ENCODE data around the gene CCDC171.

The CCDC171 gene

DNA sequence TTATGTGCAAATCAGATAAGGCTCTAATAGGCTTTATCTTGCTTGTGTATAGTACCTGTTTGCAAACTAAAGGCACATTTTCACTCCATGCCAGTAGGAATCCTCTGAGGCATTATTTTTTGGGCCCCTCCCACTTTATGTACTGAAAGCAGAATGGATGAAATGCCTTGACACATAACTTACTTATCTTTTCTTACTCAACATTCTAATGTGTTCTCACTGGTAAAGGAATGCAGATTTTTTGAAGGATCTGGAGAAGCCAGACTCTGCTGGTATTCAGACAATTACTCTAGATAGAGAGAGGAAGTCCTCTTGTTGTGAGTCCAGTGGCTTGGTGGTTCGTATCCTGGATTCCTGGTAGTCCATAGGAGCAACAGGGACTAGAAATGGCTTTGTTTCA, 336.7 kb downstream of the CCDC171 start:
- no peak for DNase-seq

DNA sequence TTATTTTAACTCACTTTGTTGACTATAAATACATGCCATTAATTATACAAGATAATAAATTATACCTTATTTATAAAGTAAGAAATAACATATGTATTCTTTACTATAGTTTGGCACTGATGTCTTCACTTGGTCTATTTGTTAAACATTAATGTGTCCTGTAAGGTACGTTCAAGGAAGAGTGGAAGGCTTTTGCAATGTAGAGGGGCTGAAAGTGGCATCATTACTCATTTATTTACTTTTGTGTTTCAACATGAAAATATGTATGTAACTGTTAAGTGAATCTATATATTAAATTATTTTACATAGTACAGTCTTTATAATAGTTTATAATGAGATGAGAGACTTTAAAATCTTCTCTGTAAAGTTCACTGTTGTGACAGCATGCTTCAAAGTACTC, 348.7 kb downstream of the CCDC171 start:
- no peak for DNase-seq

DNA sequence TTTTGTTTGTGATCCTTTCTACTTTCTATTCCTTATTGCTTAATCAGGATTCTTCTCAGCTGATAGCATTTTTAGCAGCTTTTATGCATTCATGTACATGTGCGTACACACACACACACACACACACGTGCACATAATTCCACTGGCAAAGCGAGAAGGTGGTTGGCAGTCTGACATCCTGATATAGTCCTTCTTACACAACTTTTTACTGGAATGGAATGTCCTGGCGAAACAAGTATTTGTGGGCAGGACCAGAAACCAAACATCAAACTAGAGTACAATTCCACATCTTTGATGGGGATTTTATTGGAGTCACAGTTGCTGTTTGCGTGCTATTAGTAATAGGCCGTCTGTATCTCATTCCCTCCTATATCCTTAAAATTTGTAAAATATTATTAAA, 356.5 kb downstream of the CCDC171 start:
- DNase-seq = no peak

DNA sequence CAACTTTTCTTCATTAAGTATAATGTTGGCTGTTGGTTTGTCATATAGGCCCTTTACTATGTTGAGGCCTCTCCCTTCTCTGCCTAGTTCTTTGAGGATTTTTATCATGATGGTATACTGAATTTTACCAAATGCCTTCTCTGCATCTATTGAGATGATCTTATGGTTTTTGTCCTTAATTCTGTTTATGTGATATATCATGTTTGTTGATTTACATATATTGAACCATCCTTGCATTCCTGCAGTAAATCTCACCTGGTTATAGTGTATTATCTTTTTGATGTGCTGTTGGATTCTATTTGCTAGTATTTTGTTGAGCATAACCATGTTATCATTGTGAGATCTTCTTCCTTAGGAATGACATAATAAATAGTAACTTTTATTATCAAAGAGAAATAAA, 362.9 kb downstream of the CCDC171 start:
- DNase-seq = no peak

DNA sequence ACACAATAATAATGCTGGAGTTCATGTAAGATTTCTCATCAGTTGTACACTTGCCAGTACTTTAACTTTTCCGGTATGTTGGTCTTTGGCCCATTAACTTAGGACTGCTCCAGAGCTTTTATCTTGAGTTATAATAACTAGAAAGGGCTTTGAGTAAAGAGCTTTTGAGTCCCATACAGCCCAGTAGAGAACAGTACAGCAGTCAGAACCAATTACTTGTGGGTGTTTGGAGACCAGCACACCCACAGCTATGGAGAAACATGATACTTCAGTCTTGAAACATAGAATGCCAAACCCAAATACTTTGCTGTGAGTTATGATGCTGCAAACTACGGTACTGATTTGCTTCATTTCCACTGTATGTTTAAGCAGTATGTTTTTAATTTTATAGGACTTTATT, 374.3 kb downstream of the CCDC171 start:
- DNase-seq = no peak

DNA sequence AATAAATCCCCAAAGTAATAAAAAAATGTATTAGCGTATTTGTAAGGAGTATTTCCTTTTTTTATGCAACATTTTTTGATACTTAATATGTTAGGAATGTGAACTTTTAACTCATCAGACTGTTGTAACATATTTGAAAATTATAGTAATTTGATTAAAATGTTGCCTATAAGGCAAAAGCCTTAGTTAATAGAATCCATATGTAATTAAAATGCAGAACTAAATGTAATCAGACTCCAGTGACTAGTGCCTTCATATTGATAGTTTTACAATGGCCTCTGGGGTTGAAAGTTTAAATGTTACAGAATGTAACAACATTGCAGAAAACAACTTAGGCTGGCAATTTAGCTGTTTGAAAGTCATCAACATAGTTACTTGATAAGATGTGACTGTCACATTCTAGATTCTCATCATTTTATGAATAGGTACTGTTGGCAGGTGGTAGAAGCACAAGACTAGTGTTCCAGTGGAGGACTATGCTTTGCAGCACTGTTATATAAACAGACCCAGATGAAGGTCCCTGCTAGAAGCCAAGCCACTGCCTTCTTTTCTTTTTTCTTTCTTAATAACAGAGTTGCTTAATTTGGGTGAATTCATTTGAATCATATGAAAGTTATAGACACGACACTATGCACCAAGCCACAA, 382.9 kb downstream of the CCDC171 start:
- DNase-seq = no peak

DNA sequence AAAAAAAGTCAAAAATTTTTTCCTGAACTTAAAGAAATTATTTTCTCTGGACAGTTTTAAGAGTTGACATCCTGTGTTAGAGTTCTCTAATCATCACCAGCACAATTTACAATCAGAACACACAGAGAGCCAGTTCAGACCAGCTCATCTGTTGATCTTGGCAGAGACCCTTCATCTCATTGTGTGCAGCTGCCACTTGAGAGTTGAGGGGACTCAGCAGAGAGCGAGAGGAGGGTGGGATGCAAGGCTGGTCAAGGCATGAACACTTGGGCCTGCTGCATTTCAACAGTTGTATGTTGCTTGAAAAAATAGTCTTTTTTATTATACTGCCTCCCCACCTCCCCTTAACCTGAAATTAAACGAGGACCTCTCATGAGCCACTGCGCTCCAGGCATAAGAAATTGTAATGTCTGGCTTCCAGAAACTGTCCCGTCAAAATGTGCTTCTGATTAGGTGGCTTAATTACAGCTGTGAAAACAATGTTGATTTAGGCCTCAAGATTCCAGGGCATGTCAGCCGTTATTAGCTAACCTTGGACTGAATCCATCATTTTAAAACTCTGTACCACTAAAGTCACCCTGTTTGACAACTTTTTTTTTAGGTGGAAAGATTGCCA, 383.6 kb downstream of the CCDC171 start:
- no peak for DNase-seq

DNA sequence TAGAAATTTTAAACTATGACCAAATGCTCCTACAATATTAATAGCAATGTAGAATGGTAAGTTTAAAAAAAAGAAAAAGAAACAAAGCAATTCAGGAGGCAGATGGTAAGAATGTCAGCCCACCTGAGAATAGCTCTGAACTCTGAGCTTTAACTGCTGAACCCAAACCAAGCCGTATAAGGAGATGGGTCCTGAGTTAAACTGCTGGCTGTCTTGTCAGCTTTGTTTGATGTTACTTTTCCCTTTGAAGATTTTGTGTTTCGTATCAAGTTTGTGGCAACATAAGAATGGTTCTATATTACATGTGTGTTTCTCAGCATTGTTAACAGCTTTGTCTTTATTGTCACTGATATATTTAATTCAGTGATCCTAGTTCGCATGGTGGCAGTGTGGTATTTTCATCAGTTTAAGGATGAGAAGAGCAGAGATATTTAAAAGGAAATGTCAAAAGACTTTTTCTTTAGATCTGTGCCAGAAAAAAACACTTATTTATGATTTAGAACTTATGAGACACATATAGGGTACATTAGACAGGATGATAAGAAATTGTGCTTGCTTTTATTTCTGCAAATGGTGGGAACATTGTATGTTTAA, 390.1 kb downstream of the CCDC171 start:
- DNase-seq = no peak

DNA sequence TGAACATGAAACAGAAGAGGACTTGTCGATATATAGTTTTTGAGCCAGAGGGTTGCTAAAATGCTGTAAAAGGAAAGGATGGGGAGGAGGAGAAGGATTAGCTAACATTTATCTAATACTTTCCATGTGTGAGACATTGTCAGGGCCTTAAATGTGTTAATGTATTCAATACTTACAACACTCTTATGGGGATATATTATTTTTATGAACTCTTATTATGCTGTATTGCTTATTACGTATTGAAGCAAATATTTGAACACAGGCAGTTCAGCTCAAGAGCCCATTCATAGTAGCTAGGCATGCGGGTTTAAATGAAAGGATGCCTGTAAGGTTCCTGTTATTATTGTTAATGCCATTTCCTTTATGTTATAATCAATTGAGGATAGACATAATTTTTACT, 391.5 kb downstream of the CCDC171 start:
- DNase-seq = no peak

DNA sequence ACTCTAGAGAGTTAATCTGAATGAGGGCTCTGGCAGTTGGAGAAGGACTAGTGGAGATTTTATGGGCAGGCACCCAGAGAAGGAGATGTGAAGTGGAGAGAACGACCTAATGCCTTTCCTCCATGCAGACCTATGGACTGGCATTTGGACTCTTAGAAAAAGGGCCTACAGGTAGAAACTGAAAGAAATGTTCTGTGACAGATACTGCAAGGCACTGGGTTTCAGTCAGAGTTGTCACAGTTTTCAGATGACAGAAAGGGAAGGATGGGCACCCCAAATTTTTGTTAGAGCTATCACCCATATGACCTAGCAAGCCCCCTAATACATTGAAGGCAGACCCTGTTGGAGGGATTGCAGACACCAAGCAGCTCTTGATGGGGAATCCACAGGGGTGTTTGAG, 406.8 kb downstream of the CCDC171 start:
- DNase-seq = no peak

DNA sequence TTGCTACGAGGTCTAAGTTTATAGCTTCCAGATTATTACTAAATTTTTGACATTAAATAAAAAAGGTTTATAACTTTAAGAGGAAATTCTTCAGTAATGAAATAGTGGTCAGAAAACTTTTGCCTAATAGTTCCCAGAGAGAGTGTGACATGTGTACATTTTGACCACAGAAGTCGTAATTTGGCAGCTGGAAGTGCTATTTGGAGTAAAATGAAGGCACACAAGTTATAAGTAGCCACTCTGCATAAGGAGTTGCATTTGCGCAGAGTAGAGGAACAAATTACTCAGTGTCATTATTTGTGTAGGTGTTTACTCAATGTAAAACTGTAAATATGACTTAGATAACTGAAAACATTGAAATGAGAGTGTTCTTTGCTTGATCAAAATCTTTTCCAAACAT, 408.4 kb downstream of the CCDC171 start:
- DNase-seq = no peak

DNA sequence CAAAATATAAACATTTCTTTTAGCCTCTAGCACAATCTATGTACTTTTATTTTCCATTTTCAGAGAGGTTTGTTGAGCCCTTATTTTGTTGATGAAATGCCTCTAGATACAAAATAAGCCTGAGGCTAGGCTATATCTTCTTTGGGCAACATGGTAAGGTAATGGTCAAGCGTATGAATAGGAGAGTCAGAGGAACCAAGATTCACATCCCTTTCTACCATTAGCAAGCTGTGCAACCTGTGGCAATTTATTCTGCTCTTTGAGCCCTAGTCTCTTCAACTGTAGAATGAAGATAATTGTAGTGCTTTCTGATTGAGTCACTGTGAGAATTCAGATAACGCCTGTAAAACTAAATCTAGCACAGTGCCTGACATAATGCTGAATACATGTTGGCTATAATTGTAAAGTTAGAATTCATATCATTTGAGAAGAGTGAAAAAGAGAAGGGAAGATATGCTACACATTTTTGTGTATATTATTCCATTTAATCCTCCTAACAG, 412.5 kb downstream of the CCDC171 start:
- DNase-seq = no peak

DNA sequence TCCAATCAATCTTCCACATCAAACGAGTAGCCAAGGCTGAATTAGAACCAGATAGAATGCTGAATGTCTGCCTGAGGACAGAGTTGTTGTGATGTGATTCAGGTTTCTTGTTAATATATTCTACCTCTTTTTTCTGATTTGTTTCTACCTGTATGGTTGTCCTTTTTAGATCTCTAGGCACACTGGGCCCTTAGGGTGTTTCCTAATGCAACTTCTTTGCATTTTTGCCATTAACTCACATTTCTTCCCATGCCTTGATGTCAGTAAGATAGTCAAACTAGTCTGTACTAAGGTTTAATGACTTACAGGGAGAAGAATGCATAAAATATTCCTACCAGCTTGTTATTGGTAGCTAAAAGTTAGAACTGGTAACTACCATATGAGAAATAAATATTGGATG, 413.6 kb downstream of the CCDC171 start:
- DNase-seq = no peak

DNA sequence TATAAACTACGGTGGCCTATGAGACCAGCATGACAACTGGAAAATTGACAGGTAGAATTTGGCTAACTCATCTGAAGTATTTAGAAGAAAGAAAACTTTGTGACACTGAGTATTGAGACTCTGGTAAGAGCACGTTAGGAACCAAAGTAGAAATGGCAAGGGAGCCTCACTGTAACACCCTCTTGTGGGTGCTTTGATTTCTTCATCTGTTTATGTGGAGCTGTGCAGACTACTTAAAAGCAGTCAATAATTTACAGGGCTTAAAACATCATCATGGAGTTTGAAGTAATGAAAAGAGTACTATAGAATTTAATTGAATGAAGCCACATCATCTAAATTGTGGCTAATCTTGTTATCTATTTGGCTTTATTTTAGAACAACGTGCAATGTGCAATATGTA, 414.2 kb downstream of the CCDC171 start:
- DNase-seq = no peak

DNA sequence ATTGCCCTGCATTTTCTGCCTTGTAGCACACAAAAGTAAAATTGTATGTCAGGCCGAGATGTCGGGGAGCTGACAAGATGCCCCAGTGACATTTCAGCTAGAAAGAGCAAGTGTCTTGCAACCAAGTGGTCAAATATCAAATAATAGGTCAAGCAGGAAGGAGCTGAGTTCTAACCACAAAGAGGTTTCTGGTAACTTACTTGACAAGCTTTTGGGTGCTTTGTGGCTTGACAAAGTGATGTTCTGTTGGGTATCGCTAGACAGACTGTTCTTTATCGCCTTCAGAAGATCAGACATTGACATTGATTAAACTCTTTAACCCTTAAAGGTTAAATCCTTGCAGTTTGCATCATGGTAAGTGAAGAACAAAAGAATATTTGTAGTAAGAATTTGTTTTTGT, 419.9 kb downstream of the CCDC171 start:
- DNase-seq = no peak

DNA sequence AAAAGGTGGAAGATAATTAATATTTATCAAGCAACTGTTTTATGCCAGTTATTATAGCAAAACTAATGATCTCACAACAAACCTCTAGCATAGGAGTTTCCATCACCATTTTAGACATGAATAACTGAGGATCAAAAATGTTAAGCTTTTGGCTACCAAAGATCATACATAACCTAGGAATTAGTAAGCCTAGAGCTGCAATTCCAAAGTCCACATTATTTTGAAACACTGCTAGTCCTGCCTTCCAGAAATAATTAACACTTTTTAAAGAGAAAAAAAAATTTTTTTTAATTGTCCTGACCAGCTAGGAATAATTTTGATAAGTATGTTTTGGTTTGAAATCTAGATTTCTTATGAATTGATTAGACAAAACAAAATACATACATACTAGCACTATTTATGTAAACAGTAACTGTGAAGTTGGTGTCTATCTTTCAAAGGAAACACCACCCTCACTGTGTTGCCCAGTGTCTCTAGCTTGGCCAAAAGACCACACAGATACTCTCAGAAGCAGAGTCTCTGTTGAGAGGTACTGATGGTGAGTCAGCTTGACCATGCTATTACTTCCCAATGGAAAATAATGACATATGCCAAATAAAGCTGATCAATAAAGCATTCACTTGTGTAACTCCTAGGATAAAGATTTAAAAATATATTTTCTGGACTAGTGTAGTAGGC, 422.4 kb downstream of the CCDC171 start:
- DNase-seq = no peak

DNA sequence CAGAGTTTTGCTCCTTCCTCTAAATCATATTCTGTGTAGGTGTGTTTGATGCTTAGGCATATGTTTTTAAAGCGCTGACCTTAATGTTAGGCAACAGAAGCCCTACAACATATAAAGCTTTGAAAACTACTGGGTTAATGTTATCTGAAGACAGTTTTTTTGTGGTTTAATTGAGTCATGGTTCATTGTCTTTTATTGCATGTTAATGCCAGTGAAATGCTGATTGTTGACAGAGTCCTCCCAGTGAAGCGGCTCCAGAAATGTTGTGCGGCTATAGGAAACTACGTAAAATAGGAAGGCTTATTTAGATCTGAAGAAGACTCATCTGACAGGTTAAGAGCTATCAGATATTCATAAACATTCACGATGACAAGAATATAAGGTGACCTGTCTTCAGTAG, 424.6 kb downstream of the CCDC171 start:
- no peak for DNase-seq

DNA sequence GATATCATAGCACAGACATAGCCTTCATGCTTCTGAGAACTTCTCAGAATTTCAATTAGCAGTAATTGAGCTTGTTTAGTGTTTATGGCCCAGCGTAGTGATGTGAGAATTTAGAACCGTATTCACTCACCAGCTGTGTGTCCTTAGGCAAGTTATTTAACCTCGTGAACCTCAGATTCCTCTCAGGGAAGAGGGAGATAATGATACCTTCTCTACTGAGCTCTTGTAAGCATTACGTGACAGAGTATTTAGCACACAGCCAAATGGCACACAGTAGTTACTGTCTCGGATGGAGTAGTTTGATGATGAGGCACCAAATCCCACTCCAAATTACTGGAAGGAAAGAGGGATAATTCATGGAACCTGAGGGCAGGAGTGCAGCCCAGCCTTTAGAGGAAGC, 429.3 kb downstream of the CCDC171 start:
- no peak for DNase-seq

DNA sequence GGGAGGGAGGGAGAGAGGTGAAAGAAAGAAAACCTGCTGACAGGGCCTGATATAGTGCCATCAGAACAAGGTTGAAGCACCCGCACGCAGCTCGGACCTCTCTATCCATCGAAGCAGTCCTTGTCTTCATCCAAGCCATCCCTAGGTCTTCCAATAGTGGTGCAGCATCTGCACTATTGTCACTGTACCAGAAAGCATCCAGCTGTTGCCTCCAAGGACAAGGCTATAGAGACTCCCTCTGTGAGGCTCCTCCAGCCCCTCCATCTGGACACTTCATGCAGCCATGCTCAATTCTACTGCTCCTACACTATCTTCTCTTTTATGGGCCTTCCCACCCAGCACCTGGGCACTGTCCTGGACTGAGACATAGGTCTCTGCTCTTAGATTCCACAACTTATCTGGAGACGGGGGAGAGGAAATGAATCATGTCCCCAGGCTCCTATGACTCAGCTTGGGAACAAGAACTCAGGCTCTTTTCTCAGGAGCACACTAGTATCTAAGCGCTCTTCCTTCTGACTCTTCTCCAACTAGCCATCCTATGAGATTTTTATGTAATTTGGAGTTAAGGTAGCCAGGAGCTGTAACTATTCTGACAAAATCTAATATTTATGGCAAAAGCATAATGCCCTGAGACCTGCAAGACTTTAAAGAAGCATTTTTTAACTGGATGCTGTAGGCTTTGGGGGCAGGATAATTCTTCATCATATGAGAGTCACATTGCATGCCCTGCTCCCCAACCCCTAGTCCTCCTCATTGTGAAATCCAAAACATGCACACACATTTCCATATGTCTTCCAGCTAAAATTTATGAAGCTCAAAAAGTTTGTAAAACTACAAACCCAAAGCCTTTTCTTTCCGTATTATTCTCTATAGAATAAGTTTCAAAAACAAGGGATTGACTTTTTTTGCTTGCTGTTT, 446.8 kb downstream of the CCDC171 start:
- DNase-seq = no peak

DNA sequence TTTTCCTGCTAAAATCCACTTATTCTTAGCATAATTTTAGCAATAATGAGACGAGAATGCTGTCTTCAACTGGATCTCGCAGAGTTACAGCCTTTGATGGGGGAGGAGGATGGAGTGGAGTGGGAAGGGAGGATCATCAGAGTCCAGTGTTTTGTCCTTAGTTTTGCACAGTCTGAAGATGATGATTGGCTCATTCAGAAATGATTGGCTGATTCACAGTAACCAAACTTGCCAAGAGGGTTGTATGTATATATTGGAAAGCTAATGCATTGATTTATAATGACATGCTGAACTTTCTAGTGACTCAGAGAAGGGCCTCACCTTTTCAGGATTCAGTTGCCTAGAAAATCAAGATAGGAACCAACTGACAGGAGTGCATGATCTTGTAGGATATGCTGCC, 448.0 kb downstream of the CCDC171 start:
- no peak for DNase-seq

DNA sequence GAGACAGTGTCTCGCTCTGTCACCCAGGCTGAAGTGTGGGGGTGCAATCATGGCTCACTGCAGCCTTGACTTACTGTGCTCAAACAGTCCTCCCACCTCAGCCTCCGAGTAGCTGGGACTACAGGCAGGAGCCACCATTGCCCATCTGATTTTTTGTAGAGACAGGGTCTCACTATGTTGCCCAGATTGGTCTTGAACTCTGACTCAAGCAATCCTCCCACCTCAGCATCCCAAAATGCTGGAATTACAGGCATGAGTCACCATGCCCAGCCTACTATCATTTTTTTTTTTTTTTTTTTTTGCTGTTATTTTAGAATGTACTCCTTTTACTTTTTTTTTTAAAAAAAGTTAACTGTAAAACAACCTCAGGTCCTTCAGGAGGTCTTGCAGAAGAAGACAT, 449.0 kb downstream of the CCDC171 start:
- no peak for DNase-seq

DNA sequence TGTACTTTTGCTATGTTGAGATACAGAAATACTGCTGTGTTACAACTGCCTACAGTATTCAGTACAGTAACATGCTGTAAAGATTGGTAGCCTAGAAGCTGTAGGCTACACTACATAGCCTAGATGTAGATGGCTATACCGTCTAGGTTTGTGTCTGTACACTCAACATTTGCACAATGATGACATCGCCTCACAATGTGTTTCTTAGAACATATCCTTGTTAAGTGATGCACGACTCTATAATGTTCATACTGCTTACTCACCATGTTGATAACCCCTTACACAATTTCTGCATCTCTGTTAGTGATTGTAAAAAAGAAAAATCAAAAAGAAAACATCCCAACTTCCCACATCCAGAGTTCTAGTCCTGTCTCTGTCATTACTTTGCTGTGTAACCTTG, 450.0 kb downstream of the CCDC171 start:
- no peak for DNase-seq

DNA sequence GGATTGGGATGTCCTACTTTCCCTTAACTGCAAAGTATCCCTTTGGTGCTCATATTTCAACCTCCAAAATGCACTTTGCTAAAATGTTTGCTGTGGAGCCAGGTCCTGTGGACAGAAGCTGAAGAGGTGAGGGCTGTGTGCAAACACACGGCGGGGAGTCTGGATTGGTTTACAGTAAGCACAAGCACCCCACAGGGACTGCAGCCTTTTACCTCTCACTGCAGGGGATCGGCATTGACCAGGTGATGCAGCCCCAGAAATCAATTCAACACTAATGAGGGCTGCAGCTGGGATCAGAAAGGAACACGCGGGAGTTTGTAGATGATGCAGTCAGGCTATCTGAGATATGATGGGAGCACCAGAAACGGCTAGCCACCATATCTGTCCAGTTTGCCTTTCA, 450.9 kb downstream of the CCDC171 start:
- no peak for DNase-seq
